Erythroblast (primary cell): ENCODE data around the gene TXNDC2.

Source experiments
- DNase-seq, 2 experiments: peaks; one replicate each; lab custom pipeline; 2025; lab: John Stamatoyannopoulos, UW
- GATA1 ChIP-seq: IDR thresholded peaks from 2 replicates; pipeline ENCODE4 v1.6.1; 2011; ENCODE audit warnings: low read depth, mild to moderate bottlenecking, control low read depth, low read length, moderate library complexity
- POLR2A ChIP-seq: IDR thresholded peaks from 2 replicates; pipeline ENCODE4 v1.6.1; 2011; ENCODE audit warnings: mild to moderate bottlenecking, low read length

The TXNDC2 gene

DNA sequence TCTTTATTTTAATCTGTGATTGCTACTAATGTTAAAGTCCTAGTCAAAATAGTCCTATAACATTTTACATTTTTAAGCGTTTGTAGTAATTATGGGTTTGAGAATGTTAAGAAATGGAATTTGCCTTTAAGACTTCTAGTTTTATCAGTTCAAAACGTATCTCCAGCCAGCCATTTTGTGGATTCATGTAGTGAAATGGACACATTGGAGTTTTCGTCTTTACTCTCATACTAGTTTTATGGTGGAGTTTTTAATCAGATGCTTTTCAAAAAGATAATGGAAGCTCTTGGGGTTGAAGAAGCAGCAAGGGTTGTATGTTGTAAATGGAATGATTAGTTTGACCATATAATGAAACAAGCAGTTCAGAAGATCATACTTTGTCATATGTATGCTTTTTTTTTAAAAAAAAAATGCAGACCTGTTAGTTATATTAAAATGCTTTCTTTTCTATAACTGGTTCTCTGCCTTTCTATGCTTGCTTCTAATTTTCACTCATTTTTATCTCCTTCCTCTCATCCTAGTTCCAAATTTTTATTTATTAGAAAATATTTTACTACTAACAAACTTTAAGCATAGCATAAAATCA is 44.6 kb downstream of the TXNDC2 start:
- no peak for TF ChIP-seq GATA1
- TF ChIP-seq POLR2A = no peak
- DNase-seq = peak; percentile 37 to 42

DNA sequence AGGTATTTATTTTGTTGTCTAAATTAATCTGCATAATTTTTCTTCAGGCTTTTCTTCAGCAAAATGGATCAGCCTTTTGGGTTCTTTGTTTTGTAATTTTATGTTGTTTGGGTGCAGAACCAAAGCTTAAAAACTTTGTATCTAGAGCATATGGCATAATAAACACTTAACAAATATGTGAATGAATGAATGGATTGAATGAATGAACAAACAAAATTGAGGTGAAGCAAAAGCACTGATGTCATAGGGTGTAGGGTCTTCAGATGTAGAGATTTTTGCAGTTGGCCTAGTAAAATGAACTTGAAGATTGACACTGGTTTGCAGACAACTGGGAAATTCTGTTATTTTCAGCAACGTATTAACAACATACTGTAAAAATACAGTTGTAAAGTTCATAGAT is 45.4 kb downstream of the TXNDC2 start:
- TF ChIP-seq GATA1 (no peak), POLR2A (no peak)
- no peak for DNase-seq

DNA sequence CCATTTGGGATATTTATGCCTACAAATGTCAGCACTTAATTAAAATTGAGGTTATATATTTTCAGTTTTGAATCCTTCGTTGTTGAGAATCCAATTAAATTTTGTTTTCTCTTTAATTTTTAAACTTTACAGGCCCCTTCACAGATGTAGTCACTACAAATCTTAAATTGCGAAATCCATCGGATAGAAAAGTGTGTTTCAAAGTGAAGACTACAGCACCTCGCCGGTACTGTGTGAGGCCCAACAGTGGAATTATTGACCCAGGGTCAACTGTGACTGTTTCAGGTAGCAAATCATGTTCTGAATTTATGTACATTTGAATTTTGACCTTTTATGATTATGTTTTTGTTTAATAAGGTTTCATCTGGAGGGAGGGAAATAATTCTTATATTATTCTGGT is 45.9 kb downstream of the TXNDC2 start:
- DNase-seq = no peak
- TF ChIP-seq POLR2A (no peak), GATA1 (no peak)

DNA sequence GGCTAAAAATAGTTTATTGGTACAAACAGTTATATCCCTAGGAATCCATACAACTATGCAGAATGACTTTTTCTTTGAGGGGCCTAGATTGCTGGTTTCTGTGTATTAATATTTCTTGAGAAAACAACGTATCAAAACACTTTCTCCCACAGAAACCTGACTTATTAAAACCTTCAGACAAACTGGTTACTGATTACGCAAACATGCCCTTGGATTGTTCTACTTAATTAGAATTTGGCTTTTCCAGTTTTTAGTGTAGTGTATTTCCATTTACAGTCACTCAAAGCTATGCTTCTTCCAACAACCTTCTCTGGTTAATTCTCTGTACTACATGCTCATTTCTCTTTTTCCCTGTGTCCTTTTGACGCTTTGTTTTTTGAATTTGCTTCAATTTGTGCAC is 48.1 kb downstream of the TXNDC2 start:
- TF ChIP-seq GATA1 (no peak), POLR2A (no peak)
- no peak for DNase-seq

DNA sequence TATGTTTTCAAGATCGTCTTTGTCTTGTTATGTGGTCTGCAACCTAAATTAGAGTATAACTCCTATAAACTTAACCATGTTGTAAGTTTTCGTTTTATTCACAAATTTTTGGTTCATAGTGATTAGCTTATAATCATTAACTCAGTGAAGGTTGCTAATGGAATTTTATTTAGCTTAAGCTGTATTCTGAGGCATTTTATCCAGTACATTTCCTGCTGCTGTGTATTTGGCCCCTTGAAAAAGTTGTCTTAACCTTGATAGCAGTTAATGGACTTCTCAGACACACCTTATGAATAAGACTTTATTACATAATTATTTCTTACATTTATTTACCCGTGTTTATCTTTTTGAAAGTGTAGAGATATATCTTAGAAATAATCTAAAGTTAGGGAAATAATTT is 48.5 kb downstream of the TXNDC2 start:
- TF ChIP-seq POLR2A = no peak
- TF ChIP-seq GATA1 = no peak

More for the DNA sequence above, 48.5 kb downstream of the TXNDC2 start:
- no peak for DNase-seq
